A549 (cell line): ENCODE data around the gene DLG2. TPM values are rescaled to one million over a fixed set of nuclear protein-coding genes. Genes with fewer than 3 reads are reported as not detected.

Source experiments
- ATAC-seq, 2 experiments: fragments of 200-7000 bp in 1 of 2; fragments of >200 bp in 1 of 2; cut with Nextera tagmentation in 1 of 2; cut with Tn5 transposase in 1 of 2; 3 replicates each; pipeline versions ENCODE4 v1.8.0 to v1.9.1; 2018 to 2020; ENCODE audit warnings: mild to moderate bottlenecking in 1 of 2, moderate library complexity in 1 of 2
- CTCF ChIA-PET: fragments of 300-600 bp; sonication (Branson Sonifier 250); formaldehyde crosslinking; extraction: SDS; loops from one replicate; lab custom pipeline; 2021; ENCODE audit warnings: antibody characterized with exemption, inconsistent platforms; lab: Yijun Ruan, JAX
- POLR2A ChIA-PET: fragments of 350-600 bp; formaldehyde crosslinking; extraction: SDS; loops from one replicate; lab custom pipeline; 2021; ENCODE audit warnings: antibody characterized with exemption, inconsistent platforms; lab: Yijun Ruan, JAX
- DNase-seq, 2 experiments: peaks; one replicate each; pipeline versions ENCODE4 v3.0.0 to v3.0.0-alpha.2; 2011 to 2016; ENCODE audit warnings: low read depth in 1 of 2, low spot score in 1 of 2
- FAIRE-seq: peaks from 2 replicates; lab custom pipeline; 2011; peaks lifted over from hg19 to GRCh38; lab: Jason Lieb, UNC
- H3K27ac ChIP-seq, 2 experiments: fragments of >200 bp; sonication (Bioruptor Twin); formaldehyde crosslinking; 3 replicates each; pipeline ENCODE4 v1.5.1; 2016 to 2017
- H3K4me1 ChIP-seq: fragments of >200 bp; sonication (Bioruptor Twin); formaldehyde crosslinking; 3 replicates; pipeline ENCODE4 v1.6.1; 2016
- H3K4me2 ChIP-seq: fragments of >200 bp; sonication (Bioruptor Twin); formaldehyde crosslinking; 3 replicates; pipeline ENCODE4 v1.6.1; 2016
- H3K4me3 ChIP-seq: fragments of >200 bp; sonication (Bioruptor Twin); formaldehyde crosslinking; 3 replicates; pipeline ENCODE4 v1.5.1; 2016
- H3K9me3 ChIP-seq: fragments of >200 bp; sonication (Bioruptor Twin); formaldehyde crosslinking; 3 replicates; pipeline ENCODE4 v1.6.1; 2016
- BCL3 ChIP-seq: fragments of >200 bp; sonication (Bioruptor Twin); formaldehyde crosslinking; IDR thresholded peaks from 3 replicates; pipeline ENCODE4 v1.6.1; 2016
- CBX8 ChIP-seq: fragments of 200-600 bp; sonication (generic); IDR thresholded peaks from 2 replicates; pipeline ENCODE4 v1.6.1; 2016
- CTCF ChIP-seq: fragments of >200 bp; sonication (Bioruptor Twin); formaldehyde crosslinking; IDR thresholded peaks from 3 replicates; pipeline ENCODE4 v1.5.1; 2016
- FOSL2 ChIP-seq, 2 experiments: fragments of 450-650 bp in 1 of 2; fragments of >200 bp in 1 of 2; sonication (Bioruptor Twin) in 1 of 2; formaldehyde crosslinking; IDR thresholded peaks; 2 replicates each; pipeline versions ENCODE4 v1.5.0 to v1.6.1; 2016 to 2020; ENCODE audit warnings: mild to moderate bottlenecking in 1 of 2, moderate library complexity in 1 of 2
- HDAC2 ChIP-seq: fragments of 200-600 bp; sonication (generic); IDR thresholded peaks from 2 replicates; pipeline ENCODE4 v1.6.1; 2016
- HES2 ChIP-seq: fragments of >200 bp; sonication (Bioruptor Twin); formaldehyde crosslinking; IDR thresholded peaks from 2 replicates; pipeline ENCODE4 v1.6.1; 2016
- HOXB13 ChIP-seq: fragments of 250-450 bp; sonication (Bioruptor Pico); IDR thresholded peaks from 2 replicates; pipeline ENCODE4 v1.5.0; 2020; ENCODE audit warnings: low read depth, mild to moderate bottlenecking, moderate library complexity
- KDM1A ChIP-seq: fragments of 200-600 bp; sonication (generic); IDR thresholded peaks from 2 replicates; pipeline ENCODE4 v1.6.1; 2016; ENCODE audit warnings: low read depth, mild to moderate bottlenecking
- KDM5A ChIP-seq: fragments of 200-600 bp; sonication (generic); IDR thresholded peaks from 2 replicates; pipeline ENCODE4 v1.6.1; 2016; ENCODE audit warnings: antibody characterized with exemption, mild to moderate bottlenecking
- MAFK ChIP-seq: fragments of 450-650 bp; IDR thresholded peaks from 2 replicates; pipeline ENCODE4 v1.6.1; 2014; ENCODE audit not compliant: partially characterized antibody
- MYC ChIP-seq: IDR thresholded peaks from 2 replicates; pipeline ENCODE4 v1.6.1; 2012; ENCODE audit warnings: mild to moderate bottlenecking, inconsistent platforms, low read length, improper control_type of control experiment, borderline replicate concordance
- PBX3 ChIP-seq: IDR thresholded peaks from 2 replicates; pipeline ENCODE4 v1.6.1; 2012
- POLR2A ChIP-seq: IDR thresholded peaks from 2 replicates; pipeline ENCODE4 v1.6.1; 2012; ENCODE audit warnings: mild to moderate bottlenecking, low read length
- POLR2AphosphoS2 ChIP-seq: conservative IDR thresholded peaks from 2 replicates; pipeline ENCODE4 v1.6.1; 2012; ENCODE audit warnings: low read length, improper control_type of control experiment, inconsistent platforms
- RCOR1 ChIP-seq: fragments of 150-350 bp; IDR thresholded peaks from 2 replicates; pipeline ENCODE4 v1.6.1; 2014; ENCODE audit warnings: antibody characterized with exemption, low read length, low read depth
- REST ChIP-seq: fragments of 200-600 bp; sonication (generic); IDR thresholded peaks from 2 replicates; pipeline ENCODE4 v1.6.1; 2016; ENCODE audit warnings: antibody characterized with exemption, mild to moderate bottlenecking, moderate library complexity
- RFX5 ChIP-seq: fragments of 450-650 bp; IDR thresholded peaks from 2 replicates; pipeline ENCODE4 v1.7.1; 2014; ENCODE audit warnings: antibody characterized with exemption, mild to moderate bottlenecking, moderate library complexity
- TP53 ChIP-seq: fragments of 250-450 bp; sonication (Bioruptor Pico); IDR thresholded peaks from 2 replicates; pipeline ENCODE4 v1.5.0; 2021; ENCODE audit warnings: mild to moderate bottlenecking, moderate library complexity
- ZFP36 ChIP-seq: fragments of 450-650 bp; IDR thresholded peaks from 2 replicates; pipeline ENCODE4 v1.6.1; 2014; ENCODE audit warnings: borderline replicate concordance; ENCODE audit not compliant: partially characterized antibody
- WGBS: methylation state at CpG from one replicate; pipeline ENCODE4 v1.1.6; 2017; ENCODE audit errors: missing lambda C conversion rate; 5-methylcytosine and 5-hydroxymethylcytosine counted together
- polyA plus RNA-seq, 4 experiments: library from polyadenylated mRNA; depleted of rRNA in 3 of 4; stranded (reverse); fragments of >200 nt; fragmentation: RNase III in 1 of 4; extraction: RNeasy Plus Mini Kit Qiagen cat#74134 plus additional on column Dnase treatment in 1 of 4; gene quantifications; 2 replicates in 3 of 4; 3 replicates in 1 of 4; pipeline ENCODE4 v1.2.3, GENCODE V29; 2011 to 2017

Gene DLG2
- polyA plus RNA-seq, 2 of the 4 experiments (the other 2 are of a cell fraction), result 0.26 to 0.79 TPM

GRCh38 chr11:84594602-84595001, 1032.5 kb downstream of the DLG2 start:
- ATAC-seq (0 out of 6 replicates have a peak, but pooled peaks of 1 of the 2 experiments have one; percentile 30), FAIRE-seq (no peak)
- H3K4me2 ChIP-seq, result no peak overlapping the region
- no peak overlapping the region for H3K4me3 ChIP-seq
- H3K4me1 ChIP-seq, result no peaks in the 10 kb centered on the region
- no peak for TF ChIP-seq BCL3
- TF ChIP-seq RCOR1, result no peak
- no peak for TF ChIP-seq REST
- no peak for TF ChIP-seq HDAC2
- no peak for TF ChIP-seq MYC
- TF ChIP-seq HOXB13 (CRISPR knock-in tag), result no peak
- no peak for TF ChIP-seq POLR2AphosphoS2
- TF ChIP-seq RFX5, result no peak
- no peak for TF ChIP-seq KDM1A
- TF ChIP-seq CTCF, result no peak
- TF ChIP-seq ZFP36, result no peak
- no peak for TF ChIP-seq PBX3
- TF ChIP-seq, all 56 proteins: peak for 0
- no peak for DNase-seq
- ChIA-PET CTCF (no interaction called here), POLR2A (no interaction called here)
- Histone ChIP-seq H3K27ac (no peak overlapping the region), H3K9me3 (no peaks in the 10 kb centered on the region)

GRCh38 chr11:84590106-84590505, 1037.0 kb downstream of the DLG2 start:
- H3K27ac ChIP-seq, result no peak overlapping the region
- FAIRE-seq (no peak), ATAC-seq (no peak), DNase-seq (no peak)
- ChIA-PET CTCF (no interaction called here), POLR2A (no interaction called here)
- H3K4me1 ChIP-seq, result no peaks in the 10 kb centered on the region
- TF ChIP-seq TP53 (CRISPR knock-in tag), result no peak
- TF ChIP-seq MYC, result no peak
- no peak for TF ChIP-seq POLR2AphosphoS2
- no peak for TF ChIP-seq MAFK
- TF ChIP-seq REST, result no peak
- TF ChIP-seq CTCF, result no peak
- no peak for TF ChIP-seq CBX8
- no peak for TF ChIP-seq HES2
- TF ChIP-seq POLR2A, result no peak
- no peak for TF ChIP-seq KDM5A
- TF ChIP-seq FOSL2 (IDR thresholded peaks at IDR 0.05), result no peak
- TF ChIP-seq FOSL2 (CRISPR knock-in tag; IDR thresholded peaks at IDR 0.05), result no peak
- TF ChIP-seq, all 56 proteins: peak for 0
- Histone ChIP-seq H3K4me2 (no peak overlapping the region), H3K9me3 (no peaks in the 10 kb centered on the region), H3K4me3 (no peak overlapping the region)
- 21% methylated on average over 2 of the region's 2 CpGs for WGBS
